Stimulated activated CD4-positive, alpha-beta T cell treated with anti-CD3 and anti-CD28 coated beads, Interleukin-1b, Interleukin-23, amount 100 ng/mL, for 24 hours (primary cell): ENCODE results near the gene APCDD1L.

ENCODE experiments used
- DNase-seq, 4 experiments: peaks; one replicate each; pipeline ENCODE4 v3.0.0-alpha.2; 2020; ENCODE audit warnings: low read depth in 4 of 4, low spot score in 1 of 4

Gene APCDD1L

GRCh38 chr20:58545565-58546415 lies 30.6 kb upstream of the APCDD1L start:
- no peak for DNase-seq

- DNase-seq = no peak
These were observed 29.7 kb upstream of the APCDD1L start for GRCh38 chr20:58544891-58545290.

- DNase-seq = no peak
These were observed 29.1 kb upstream of the APCDD1L start for GRCh38 chr20:58544286-58544685.

GRCh38 chr20:58543274-58543673 lies 28.1 kb upstream of the APCDD1L start:
- no peak for DNase-seq

GRCh38 chr20:58542411-58543095 lies 27.4 kb upstream of the APCDD1L start:
- DNase-seq = no peak

GRCh38 chr20:58542034-58542410 lies 26.8 kb upstream of the APCDD1L start:
- peak in 3 of 4 experiments; percentile 2 to 22 (median 4) for DNase-seq

- no peak for DNase-seq
These were observed 23.6 kb upstream of the APCDD1L start for GRCh38 chr20:58538752-58539151.

GRCh38 chr20:58537831-58538230 lies 22.6 kb upstream of the APCDD1L start:
- no peak for DNase-seq

GRCh38 chr20:58536289-58536688 lies 21.1 kb upstream of the APCDD1L start:
- no peak for DNase-seq

GRCh38 chr20:58531657-58532056 lies 16.5 kb upstream of the APCDD1L start:
- no peak for DNase-seq

GRCh38 chr20:58531063-58531462 lies 15.9 kb upstream of the APCDD1L start:
- no peak for DNase-seq

- DNase-seq = no peak
These were observed 13.2 kb upstream of the APCDD1L start for GRCh38 chr20:58528412-58528811.

GRCh38 chr20:58526411-58526810 lies 11.2 kb upstream of the APCDD1L start:
- DNase-seq = no peak

- DNase-seq = no peak
These were observed 9.6 kb upstream of the APCDD1L start for GRCh38 chr20:58524814-58525213.

- DNase-seq = no peak
These were observed 8.7 kb upstream of the APCDD1L start for GRCh38 chr20:58523971-58524315.

- DNase-seq = no peak
These were observed 8.1 kb upstream of the APCDD1L start for GRCh38 chr20:58523072-58523970.

- DNase-seq = no peak
These were observed 7.5 kb upstream of the APCDD1L start for GRCh38 chr20:58522666-58523065.

GRCh38 chr20:58521763-58522162 lies 6.6 kb upstream of the APCDD1L start:
- no peak for DNase-seq

GRCh38 chr20:58519940-58520712 lies 4.9 kb upstream of the APCDD1L start:
- DNase-seq = no peak

GRCh38 chr20:58518896-58519593 lies 3.8 kb upstream of the APCDD1L start:
- DNase-seq = no peak
